SK-N-MC (cell line): ENCODE results near the gene TRAPPC6A.

Experiments
- EZH2 ChIP-seq: fragments of 200-600 bp; sonication (generic); IDR thresholded peaks from one replicate; pipeline ENCODE4 v1.6.1; 2017; ENCODE audit warnings: antibody characterized with exemption
- POLR2AphosphoS5 ChIP-seq: IDR thresholded peaks from 2 replicates; pipeline ENCODE4 v1.6.1; 2012; ENCODE audit warnings: mild to moderate bottlenecking, low read depth, low read length, borderline replicate concordance

GRCh38 chr19:45125360-45125759 lies 52.7 kb downstream of the TRAPPC6A start:
- TF ChIP-seq POLR2AphosphoS5 (no peak), EZH2 (no peak)
